Hepatocyte (in vitro differentiated cells): ENCODE results near the gene PHACTR1.

Source experiments
- CTCF ChIP-seq: fragments of 200-600 bp; sonication (generic); IDR thresholded peaks from 2 replicates; pipeline ENCODE4 v1.5.1; 2016; ENCODE audit warnings: antibody characterized with exemption, mild to moderate bottlenecking; ENCODE audit not compliant: poor library complexity
- EZH2 ChIP-seq: fragments of 200-600 bp; sonication (generic); IDR thresholded peaks from 2 replicates; pipeline ENCODE4 v1.6.1; 2016; ENCODE audit warnings: antibody characterized with exemption, mild to moderate bottlenecking, borderline replicate concordance

- no peak for TF ChIP-seq CTCF
- no peak for TF ChIP-seq EZH2
Measured at GRCh38 chr6:13053006-13053461, 336.5 kb downstream of the PHACTR1 start.
